Measurements from ENCODE around the gene MGAT4C.

- no peak for TF ChIP-seq POLR2A (IDR thresholded peaks at IDR 0.05)
- TF ChIP-seq CTCF (IDR thresholded peaks at IDR 0.05), result no peak
Measured at GRCh38 chr12:86170051-86170450, 86.1 kb downstream of the MGAT4C start.

All from adrenal gland (tissue), 5 donors.